Measurements from ENCODE around the gene ROBO2.

Gene ROBO2

GRCh38 chr3:77122652-77123051, 82.8 kb downstream of the ROBO2 start:
- DNase-seq (ENCODE audit: low read depth, low spot score), result no peak

- no peak for DNase-seq (ENCODE audit: low read depth, low spot score)
Measured at GRCh38 chr3:77125966-77126365, 86.1 kb downstream of the ROBO2 start.

- DNase-seq (ENCODE audit: low read depth, low spot score), result no peak
Measured at GRCh38 chr3:77134769-77135168, 94.9 kb downstream of the ROBO2 start.

GRCh38 chr3:77137559-77137958, 97.7 kb downstream of the ROBO2 start:
- DNase-seq (ENCODE audit: low read depth, low spot score), result no peak

- DNase-seq (ENCODE audit: low read depth, low spot score), result no peak
Measured at GRCh38 chr3:77139624-77140023, 99.7 kb downstream of the ROBO2 start.

- no peak for DNase-seq (ENCODE audit: low read depth, low spot score)
Measured at GRCh38 chr3:77141423-77141822, 101.5 kb downstream of the ROBO2 start.

- no peak for DNase-seq (ENCODE audit: low read depth, low spot score)
Measured at GRCh38 chr3:77142578-77142977, 102.7 kb downstream of the ROBO2 start.

- DNase-seq (ENCODE audit: low read depth, low spot score), result no peak
Measured at GRCh38 chr3:77146004-77146403, 106.1 kb downstream of the ROBO2 start.

- peak; percentile 14 for DNase-seq (ENCODE audit: low read depth, low spot score)
Measured at GRCh38 chr3:77147836-77148578, 108.1 kb downstream of the ROBO2 start.

- no peak for DNase-seq (ENCODE audit: low read depth, low spot score)
Measured at GRCh38 chr3:77149382-77149781, 109.5 kb downstream of the ROBO2 start.

GRCh38 chr3:77150028-77150427, 110.1 kb downstream of the ROBO2 start:
- no peak for DNase-seq (ENCODE audit: low read depth, low spot score)

- no peak for DNase-seq (ENCODE audit: low read depth, low spot score)
Measured at GRCh38 chr3:77150759-77151158, 110.9 kb downstream of the ROBO2 start.

- no peak for DNase-seq (ENCODE audit: low read depth, low spot score)
Measured at GRCh38 chr3:77158730-77159581, 119.1 kb downstream of the ROBO2 start.

GRCh38 chr3:77160931-77161497, 121.1 kb downstream of the ROBO2 start:
- DNase-seq (ENCODE audit: low read depth, low spot score), result no peak

GRCh38 chr3:77169823-77170222, 129.9 kb downstream of the ROBO2 start:
- DNase-seq (ENCODE audit: low read depth, low spot score), result no peak

GRCh38 chr3:77171026-77171425, 131.1 kb downstream of the ROBO2 start:
- no peak for DNase-seq (ENCODE audit: low read depth, low spot score)

GRCh38 chr3:77179762-77180161, 139.9 kb downstream of the ROBO2 start:
- peak; percentile 40 for DNase-seq (ENCODE audit: low read depth, low spot score)

- no peak for DNase-seq (ENCODE audit: low read depth, low spot score)
Measured at GRCh38 chr3:77182341-77182740, 142.4 kb downstream of the ROBO2 start.

GRCh38 chr3:77186319-77186718, 146.4 kb downstream of the ROBO2 start:
- no peak for DNase-seq (ENCODE audit: low read depth, low spot score)

- DNase-seq (ENCODE audit: low read depth, low spot score), result no peak
Measured at GRCh38 chr3:77186728-77187127, 146.8 kb downstream of the ROBO2 start.

GRCh38 chr3:77188210-77188609, 148.3 kb downstream of the ROBO2 start:
- DNase-seq (ENCODE audit: low read depth, low spot score), result no peak

- DNase-seq (ENCODE audit: low read depth, low spot score), result no peak
Measured at GRCh38 chr3:77189258-77189657, 149.4 kb downstream of the ROBO2 start.

- DNase-seq (ENCODE audit: low read depth, low spot score), result no peak
Measured at GRCh38 chr3:77189684-77190083, 149.8 kb downstream of the ROBO2 start.

Measured in astrocyte of the hippocampus (primary cell).